Spleen (tissue), 11 donors: ENCODE data around the gene LYL1. TPM values are rescaled to one million over a fixed set of nuclear protein-coding genes. Genes with fewer than 3 reads are reported as not detected.

Experiments
- DNase-seq: peaks from one replicate; pipeline ENCODE4 v3.0.0-alpha.2; 2020
- H3K27ac ChIP-seq, 8 donors: fragments of 200-600 bp; sonication (generic) in 7 of 8; 1 replicate in 4 of 8; 2 replicates in 4 of 8; pipeline versions ENCODE4 v1.5.0 to v1.8.0; 2016 to 2021; ENCODE audit warnings: inconsistent platforms in 4 of 8, mild to moderate bottlenecking in 4 of 8, moderate library complexity in 1 of 8
- H3K27me3 ChIP-seq, 7 donors: fragments of 200-600 bp; sonication (generic) in 6 of 7; replicated peaks in 1 of 7; 1 replicate in 4 of 7; 2 replicates in 3 of 7; pipeline versions ENCODE4 v1.5.0 to v1.8.0; 2016 to 2021; ENCODE audit warnings: inconsistent platforms in 3 of 7, mild to moderate bottlenecking in 1 of 7
- H3K36me3 ChIP-seq, 6 donors: fragments of 200-600 bp; sonication (generic) in 5 of 6; 1 replicate in 4 of 6; 2 replicates in 2 of 6; pipeline versions ENCODE4 v1.5.0 to v1.8.0; 2016 to 2021; ENCODE audit warnings: inconsistent platforms in 2 of 6
- H3K4me1 ChIP-seq, 6 donors: fragments of 200-600 bp; sonication (generic) in 5 of 6; 1 replicate in 3 of 6; 2 replicates in 3 of 6; pipeline versions ENCODE4 v1.5.0 to v1.8.0; 2016 to 2021; ENCODE audit warnings: inconsistent platforms in 3 of 6
- H3K4me3 ChIP-seq, 8 donors: fragments of 200-600 bp; sonication (generic) in 7 of 8; 1 replicate in 4 of 8; 2 replicates in 4 of 8; pipeline versions ENCODE4 v1.5.0 to v1.8.0; 2016 to 2021; ENCODE audit warnings: inconsistent platforms in 4 of 8, mild to moderate bottlenecking in 4 of 8, moderate library complexity in 2 of 8
- H3K9me3 ChIP-seq, 8 donors: fragments of 200-600 bp; sonication (generic) in 7 of 8; 1 replicate in 4 of 8; 2 replicates in 4 of 8; pipeline versions ENCODE4 v1.5.0 to v1.8.0; 2016 to 2021; ENCODE audit warnings: inconsistent platforms in 4 of 8
- CTCF ChIP-seq, 11 experiments: fragments of 200-600 bp in 7 of 11; fragments of 450-650 bp in 4 of 11; sonication (generic) in 4 of 11; IDR thresholded peaks in 8 of 11; conservative IDR thresholded peaks in 3 of 11; 1 replicate in 7 of 11; 2 replicates in 4 of 11; pipeline versions ENCODE4 v1.4.0 to v1.8.0; 2016 to 2021; ENCODE audit warnings: antibody characterized with exemption in 11 of 11, inconsistent platforms in 4 of 11, mild to moderate bottlenecking in 1 of 11
- POLR2A ChIP-seq, 3 donors: fragments of 450-650 bp; IDR thresholded peaks; one replicate each; pipeline ENCODE4 v1.5.1; 2017; ENCODE audit warnings: antibody characterized with exemption in 3 of 3, mild to moderate bottlenecking in 1 of 3
- POLR2AphosphoS5 ChIP-seq, 3 donors: sonication (generic); formaldehyde crosslinking; IDR thresholded peaks; one replicate each; pipeline ENCODE4 v1.5.1; 2017; ENCODE audit warnings: antibody characterized with exemption in 3 of 3
- WGBS, 5 donors: extraction: QIAGEN DNeasy Blood & Tissue Kit in 3 of 5; methylation state at CpG; one replicate each; pipeline versions ENCODE4 v1.1.5 to v1.1.7; 2013 to 2018; 5-methylcytosine and 5-hydroxymethylcytosine counted together
- intact Hi-C: fragments of 100-400 bp; cut with DNase I; formaldehyde crosslinking; loops from one replicate; pipeline ENCODE4 v1.15.0; 2023; ENCODE audit warnings: low total_unique reads
- polyA plus RNA-seq, 3 donors: library from polyadenylated mRNA; stranded (reverse); fragments of 200-250 nt; gene quantifications; one replicate each; pipeline ENCODE4 v1.2.1, GENCODE V29; 2013
- total RNA-seq, 7 donors: library from RNA; depleted of rRNA in 3 of 7; stranded (reverse); fragments of >200 nt in 3 of 7; fragmentation: NEBNext Ultra II Directional in 4 of 7; extraction: Animal tissue kit (Norgen Biotek cat#: 25700) in 4 of 7; gene quantifications; one replicate each; pipeline versions ENCODE4 v1.1.0 to v1.2.1, GENCODE V29; 2016 to 2021
- donor health status: healthy with polysubstance abuse.
- donor health status: DM: no; HTN: no; CAD: no; lungs with moderate emphysema.
- donor health status: DM: no; HTN: no; CAD: no.
- donor health status: Bipolar disorder and iron deficiency.
- donor health status: healthy.
- donor health status: DM: no; HTN: no; CAD: no.
- donor health status: DM: yes; HTN: yes; CAD: no.

LYL1 gene
- total and polyA plus RNA-seq, 10 donors, result 35.5 to 86.9 (median 59.4) TPM

DNA sequence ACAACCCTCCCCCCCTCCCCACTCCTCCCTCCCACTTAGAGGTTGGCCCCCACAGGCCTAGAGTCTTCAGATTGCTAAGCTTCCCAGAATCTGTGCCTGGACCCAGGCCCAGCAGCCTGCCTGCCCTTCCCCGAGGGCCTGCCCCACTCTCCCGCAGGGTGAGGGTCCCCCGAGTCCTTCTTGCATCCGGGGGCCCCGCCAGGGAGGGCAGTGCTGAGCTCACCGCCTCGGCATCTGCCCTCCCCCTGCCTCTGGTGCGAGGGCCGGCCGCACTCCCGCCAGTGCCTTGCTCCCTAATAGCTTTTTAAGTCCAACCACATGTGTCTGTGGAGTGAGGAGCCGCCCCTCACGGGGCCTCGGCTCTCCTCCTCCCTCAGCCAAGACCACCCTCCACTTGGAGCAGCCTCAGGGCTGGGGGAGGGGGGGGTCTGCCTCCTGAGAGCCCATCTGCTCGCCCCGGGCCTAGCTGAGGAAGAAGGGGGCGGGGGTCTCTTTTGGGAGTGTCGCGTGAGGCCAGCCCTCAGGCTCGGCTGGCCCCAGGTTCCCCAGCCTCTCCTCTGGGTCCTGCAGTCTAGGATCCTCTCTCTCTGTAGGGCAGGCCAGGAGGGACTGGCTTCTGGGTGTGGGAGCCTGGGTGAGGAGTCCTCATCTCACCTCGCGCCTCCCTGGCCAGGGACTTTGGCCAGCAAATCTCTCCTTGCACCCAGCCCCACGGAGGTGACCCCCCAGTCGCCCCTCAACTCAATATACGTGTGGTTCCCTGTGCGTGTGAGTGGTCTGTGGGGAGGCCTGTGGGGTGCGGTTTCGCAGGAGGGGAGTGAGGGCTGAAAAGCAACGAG is 47.2 kb downstream of the LYL1 start:
- Histone ChIP-seq H3K9me3 (no peaks in the 10 kb centered on the region), H3K27ac (peak overlapping the region in 7 of 8 donors; percentile 58 to 76 (median 66)), H3K27me3 (peaks cover 0 to 23% (median 0%) of the 10 kb centered on the region in 7 donors), H3K36me3 (no peaks in the 10 kb centered on the region), H3K4me3 (no peak overlapping the region), H3K4me1 (peaks cover 23 to 89% (median 50%) of the 10 kb centered on the region in 6 donors)
- intact Hi-C loops, result no loop called here
- DNase-seq, result no peak
- no peak for TF ChIP-seq POLR2A (IDR thresholded peaks at IDR 0.05)
- TF ChIP-seq POLR2AphosphoS5 (IDR thresholded peaks at IDR 0.05), result peak in 2 of 3 donors; percentile 39 to 51
- 55 to 73% (median 64%) methylated on average over 16 to 29 of the region's 29 CpGs for WGBS, 5 donors

GRCh38 chr19:13054626-13055212 is 47.9 kb downstream of the LYL1 start:
- Histone ChIP-seq H3K9me3 (no peaks in the 10 kb centered on the region), H3K27ac (peak overlapping the region in 7 of 8 donors; percentile 58 to 76 (median 66)), H3K27me3 (peaks cover 0 to 16% (median 0%) of the 10 kb centered on the region in 7 donors), H3K4me1 (peaks cover 19 to 84% (median 45%) of the 10 kb centered on the region in 6 donors), H3K4me3 (no peak overlapping the region), H3K36me3 (no peaks in the 10 kb centered on the region)
- intact Hi-C loops, result no loop called here
- no peak for TF ChIP-seq POLR2AphosphoS5 (IDR thresholded peaks at IDR 0.05)
- no peak for TF ChIP-seq CTCF (IDR thresholded peaks at IDR 0.05 in 8 of 11, conservative IDR thresholded peaks at IDR 0.05 in 3 of 11)
- TF ChIP-seq POLR2A (IDR thresholded peaks at IDR 0.05), result no peak
- WGBS, 5 donors, result 46 to 78% (median 65%) methylated on average over 11 of the region's 11 CpGs
- no peak for DNase-seq

DNA sequence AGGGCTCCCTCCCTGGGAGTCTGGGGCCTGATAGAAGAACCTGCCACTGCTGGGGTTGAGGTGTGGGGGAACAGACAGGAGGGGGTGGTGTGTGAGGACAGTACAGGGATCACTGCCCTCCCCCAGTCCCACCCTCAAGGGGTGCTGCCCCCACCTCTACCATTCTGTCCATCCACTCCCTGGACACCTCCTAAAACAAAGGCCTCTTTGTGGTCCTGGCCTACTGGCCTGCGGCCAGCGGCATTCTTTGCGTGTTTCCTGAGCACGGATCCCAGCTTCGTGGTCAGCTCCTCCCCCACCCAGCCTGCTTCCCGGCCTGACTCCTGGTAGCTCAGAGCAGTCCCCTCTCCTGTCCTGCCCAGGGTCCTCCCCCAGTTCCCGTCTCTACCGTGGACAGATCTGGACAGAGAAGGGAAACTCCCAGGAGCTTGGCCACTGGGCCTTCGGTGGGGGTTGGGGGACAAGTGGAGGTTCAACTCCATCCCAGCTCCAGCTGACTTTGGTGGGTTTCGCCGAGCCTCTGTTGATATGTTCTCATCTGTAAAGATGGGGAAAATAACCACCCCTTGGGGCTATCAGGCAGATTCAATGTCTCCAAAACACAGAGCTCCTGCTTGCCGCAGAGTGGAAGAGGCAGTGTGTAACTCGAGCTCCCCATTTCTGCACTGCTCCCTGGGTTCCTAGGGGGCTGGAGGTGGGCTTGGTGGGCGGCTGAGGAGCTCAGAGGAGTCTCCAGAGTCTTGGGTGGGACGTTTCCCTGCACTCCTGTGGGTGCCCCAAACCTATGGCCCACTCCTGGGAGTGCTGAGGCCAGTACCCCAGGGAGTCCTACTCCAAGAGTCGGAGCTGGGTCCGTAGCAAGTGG is 48.7 kb downstream of the LYL1 start:
- TF ChIP-seq POLR2AphosphoS5 (IDR thresholded peaks at IDR 0.05), result peak; percentile 19 to 58 (median 50)
- TF ChIP-seq CTCF (IDR thresholded peaks at IDR 0.05 in 8 of 11, conservative IDR thresholded peaks at IDR 0.05 in 3 of 11), result no peak
- DNase-seq, result no peak
- H3K9me3 ChIP-seq, result no peaks in the 10 kb centered on the region
- intact Hi-C loops, result no loop called here
- H3K27ac ChIP-seq, result peak overlapping the region in 7 of 8 donors; percentile 58 to 76 (median 66)
- peaks cover 19 to 80% (median 45%) of the 10 kb centered on the region in 6 donors for H3K4me1 ChIP-seq
- H3K4me3 ChIP-seq, result no peak overlapping the region
- no peaks in the 10 kb centered on the region for H3K36me3 ChIP-seq
- H3K27me3 ChIP-seq, result peaks cover 0 to 16% (median 0%) of the 10 kb centered on the region in 7 donors
- 54 to 79% (median 61%) methylated on average over 15 to 17 of the region's 17 CpGs for WGBS, 5 donors

- TF ChIP-seq CTCF (IDR thresholded peaks at IDR 0.05 in 8 of 11, conservative IDR thresholded peaks at IDR 0.05 in 3 of 11) (no peak), POLR2AphosphoS5 (IDR thresholded peaks at IDR 0.05) (no peak), POLR2A (IDR thresholded peaks at IDR 0.05) (no peak)
- H3K4me3 ChIP-seq, result no peak overlapping the region
- H3K9me3 ChIP-seq, result no peaks in the 10 kb centered on the region
- peaks cover 0 to 16% (median 0%) of the 10 kb centered on the region in 7 donors for H3K27me3 ChIP-seq
- intact Hi-C loops, result no loop called here
- H3K36me3 ChIP-seq, result no peaks in the 10 kb centered on the region
- peaks cover 19 to 77% (median 45%) of the 10 kb centered on the region in 6 donors for H3K4me1 ChIP-seq
- no peak for DNase-seq
- 57 to 93% (median 75%) methylated on average over 3 of the region's 3 CpGs for WGBS, 5 donors
- H3K27ac ChIP-seq, result peak overlapping the region in 7 of 8 donors; percentile 58 to 76 (median 66)
These were observed 49.4 kb downstream of the LYL1 start for GRCh38 chr19:13053238-13053637.
